DMS 273 treated with DMSO at 0.1 percent for 48 hours (cell line): ENCODE measurements around the gene CDH16.
"Not testable (repeated sequence)": the region's sequence is repeated elsewhere in the genome, so short reads cannot be mapped to it uniquely, and the experiment has no call there.

Experiments
- DNase-seq: peaks from one replicate; lab custom pipeline; 2025; lab: John Stamatoyannopoulos, UW

Gene CDH16

DNA sequence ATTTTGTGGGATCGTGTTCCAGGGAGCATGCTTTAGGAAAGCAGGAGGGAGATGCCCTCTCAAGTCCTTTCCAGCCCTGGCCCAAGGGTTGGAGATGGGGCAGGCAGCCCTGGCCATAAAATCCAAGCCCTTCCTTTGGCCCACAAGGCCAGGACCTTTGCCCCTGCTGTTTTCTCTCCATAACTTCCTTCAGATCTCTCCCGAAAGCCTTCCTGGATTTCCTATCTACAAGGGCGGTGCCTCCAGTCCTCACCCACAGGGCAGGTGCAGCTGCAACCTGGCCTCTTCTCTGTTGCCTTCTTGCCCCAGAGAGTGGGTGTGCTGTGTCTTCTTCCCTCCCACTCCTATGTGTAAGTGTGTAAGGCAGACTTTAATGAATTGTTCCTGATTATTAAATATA, 46.8 kb downstream of the CDH16 start:
- no peak for DNase-seq

DNA sequence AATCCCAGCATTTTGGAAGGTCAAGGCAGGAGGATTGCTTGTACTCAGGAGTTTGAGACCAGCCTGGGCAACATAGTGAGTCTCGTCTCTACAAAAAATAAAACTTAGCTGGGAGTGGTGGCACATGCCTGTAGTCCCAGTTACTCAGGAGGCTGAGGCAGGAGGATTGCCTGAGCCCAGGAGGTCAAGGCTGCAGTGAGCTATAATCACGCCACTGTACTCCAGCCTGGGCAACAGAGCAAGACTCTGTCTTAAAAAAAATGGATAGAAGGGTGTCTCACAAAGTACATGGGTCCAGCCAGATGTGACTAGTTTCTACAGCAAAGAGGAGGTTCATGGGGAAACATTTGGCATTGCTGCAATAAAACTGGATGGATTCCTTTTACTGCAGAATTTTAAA, 47.3 kb downstream of the CDH16 start:
- DNase-seq, result not testable (repeated sequence)

DNA sequence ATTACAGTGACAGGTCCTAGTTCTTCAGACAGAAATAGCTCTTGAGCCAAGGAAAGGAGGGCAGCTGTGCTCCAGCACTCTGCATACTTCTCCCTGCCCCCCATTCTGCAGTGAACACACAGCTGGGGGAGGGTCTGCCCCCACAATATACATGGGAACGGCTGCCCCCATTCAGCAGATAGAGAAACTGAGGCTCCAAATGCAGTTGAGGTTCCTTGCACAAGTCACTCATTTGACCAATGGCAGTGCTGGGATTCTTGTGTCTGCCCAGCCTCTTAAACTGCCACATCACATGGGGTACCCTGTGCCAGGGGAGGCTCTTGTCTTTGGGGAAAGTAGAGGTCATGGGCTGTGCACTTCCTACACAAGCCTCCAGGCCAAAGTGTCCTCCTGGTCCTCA, 49.3 kb downstream of the CDH16 start:
- no peak for DNase-seq

DNA sequence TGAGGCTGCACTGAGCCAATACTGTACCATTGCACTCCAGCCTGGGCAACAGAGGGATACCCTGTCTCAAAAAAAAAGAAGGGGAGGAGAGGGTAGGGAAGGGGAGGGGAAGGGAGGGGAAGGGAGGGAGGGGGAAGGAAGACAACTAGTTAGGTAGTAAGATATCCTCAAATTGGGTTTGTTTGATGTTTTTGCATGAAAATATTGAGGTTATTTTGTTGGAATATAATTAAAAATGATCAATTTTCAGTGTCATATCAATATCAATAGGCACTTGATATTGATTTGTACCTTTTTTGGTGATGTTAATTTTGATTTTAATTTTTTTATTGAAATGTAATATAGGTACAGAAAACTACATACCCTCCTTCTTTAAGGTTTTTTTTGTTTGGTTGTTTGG, 55.0 kb downstream of the CDH16 start:
- DNase-seq, result no peak

DNA sequence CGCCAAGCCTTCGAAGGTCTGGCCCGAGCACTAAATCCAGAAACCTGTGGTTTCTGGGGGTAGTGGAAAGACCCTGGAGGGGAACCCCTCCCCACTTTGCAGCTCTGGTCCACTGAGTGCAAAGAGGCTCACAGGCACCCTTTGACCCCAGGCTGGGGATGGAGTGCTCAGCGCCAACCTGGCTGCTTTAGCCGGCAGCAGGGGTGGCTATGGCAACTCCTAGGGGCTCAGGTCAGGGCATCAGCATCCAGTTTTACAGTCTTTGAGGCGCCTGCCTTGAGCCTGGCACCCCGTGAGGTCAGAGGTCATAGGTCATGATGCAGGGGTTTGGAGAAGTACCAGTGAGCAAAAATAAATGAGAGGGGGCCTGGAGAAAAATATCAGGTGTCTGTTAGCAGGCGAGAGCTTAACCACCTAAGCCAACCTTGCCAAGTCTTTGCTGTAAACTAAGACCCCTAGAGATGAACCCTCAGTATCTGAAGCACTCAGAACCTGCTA, 56.6 kb downstream of the CDH16 start:
- DNase-seq, result no peak

DNA sequence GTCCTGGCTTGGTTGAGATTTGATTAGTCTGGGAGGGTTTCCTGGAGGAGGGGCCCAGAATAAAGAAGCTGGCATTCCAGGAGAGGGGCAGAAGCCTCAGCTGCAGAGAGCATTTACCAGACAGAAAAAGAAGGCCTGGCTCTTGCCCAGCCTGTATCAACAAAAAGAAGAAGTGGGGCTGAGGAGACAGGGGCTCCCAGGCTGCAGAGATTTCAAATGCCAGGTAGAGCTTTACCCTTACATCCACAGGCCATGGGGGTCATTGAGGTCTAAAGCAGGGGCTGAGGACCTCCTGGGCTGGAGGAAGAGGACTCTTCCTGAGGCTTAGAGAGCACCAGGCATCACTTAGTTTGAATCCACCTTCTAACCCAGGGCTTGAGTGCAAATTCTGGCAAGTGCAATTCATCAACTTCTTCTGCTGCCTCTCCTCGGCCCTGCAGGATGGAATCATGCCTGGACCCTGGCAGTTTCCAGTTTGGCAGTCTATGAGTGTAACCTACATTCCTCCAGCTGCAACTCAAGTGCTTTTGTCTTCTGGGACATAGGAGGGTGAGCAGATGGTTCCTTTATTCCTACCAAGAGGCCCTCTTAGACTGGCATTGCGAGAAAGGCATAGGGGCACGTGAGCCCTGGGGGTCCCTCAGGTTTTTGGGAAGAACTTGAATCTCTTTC, 59.2 kb downstream of the CDH16 start:
- DNase-seq, result no peak

DNA sequence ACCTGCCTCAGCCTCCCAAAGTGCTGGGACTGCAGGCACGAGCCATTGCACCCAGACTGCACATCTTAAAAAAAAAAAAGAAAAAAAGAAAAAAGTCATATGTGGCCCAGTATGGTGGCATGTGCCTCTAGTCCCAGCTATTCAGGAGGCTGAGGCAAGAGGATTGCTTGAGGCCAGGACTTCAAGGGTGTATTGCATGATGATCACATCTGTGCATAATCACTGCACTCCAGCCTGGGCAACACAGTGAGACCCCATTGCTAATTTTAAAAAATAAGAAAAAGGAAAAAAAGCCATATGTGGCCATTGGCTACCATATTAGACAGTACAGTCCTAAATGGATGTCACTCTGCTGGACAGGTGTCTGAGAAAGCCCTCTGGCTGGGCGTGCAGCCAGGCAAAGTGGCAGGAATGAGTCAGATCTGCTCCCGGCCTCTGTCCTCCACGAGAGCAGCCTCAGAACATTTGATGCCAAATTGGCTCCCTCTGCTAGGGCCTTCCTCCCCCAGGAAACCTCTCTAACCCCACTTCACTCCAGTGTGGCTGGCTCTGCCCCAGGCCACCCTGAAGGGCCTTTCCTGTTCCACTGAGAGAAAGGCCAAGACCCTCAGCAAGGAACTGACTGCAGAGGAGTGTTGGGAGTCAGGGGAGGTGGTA, 59.8 kb downstream of the CDH16 start:
- DNase-seq, result peak; percentile 13
